Loucy (cell line): ENCODE data around the gene CYLC2.

Experiments
- H2AFZ ChIP-seq: fragments of 200-600 bp; sonication (generic); 2 replicates; pipeline ENCODE4 v1.6.0; 2016; ENCODE audit warnings: antibody characterized with exemption, mild to moderate bottlenecking, low read length, moderate library complexity
- H3F3A ChIP-seq: fragments of 200-600 bp; 2 replicates; pipeline ENCODE4 v1.6.0; 2016; ENCODE audit warnings: antibody characterized with exemption, low read depth, mild to moderate bottlenecking
- H3K27me3 ChIP-seq: fragments of 200-600 bp; sonication (generic); 2 replicates; pipeline ENCODE4 v1.6.1; 2014; ENCODE audit warnings: low read length, mild to moderate bottlenecking; ENCODE audit not compliant: insufficient read depth, poor library complexity, severe bottlenecking
- H3K36me3 ChIP-seq: fragments of 200-600 bp; sonication (generic); 2 replicates; pipeline ENCODE4 v1.6.1; 2016; ENCODE audit warnings: low read length; ENCODE audit not compliant: insufficient read depth
- H3K4me1 ChIP-seq: fragments of 200-600 bp; sonication (generic); 2 replicates; pipeline ENCODE4 v1.5.1; 2014; ENCODE audit warnings: low read length, mild to moderate bottlenecking; ENCODE audit not compliant: insufficient read depth, poor library complexity, severe bottlenecking
- H3K4me2 ChIP-seq: fragments of 200-600 bp; sonication (generic); 2 replicates; pipeline ENCODE4 v1.6.0; 2014; ENCODE audit warnings: antibody characterized with exemption, low read length, low read depth, mild to moderate bottlenecking; ENCODE audit not compliant: poor library complexity, severe bottlenecking
- H3K4me3 ChIP-seq: fragments of 200-600 bp; sonication (generic); 2 replicates; pipeline ENCODE4 v1.5.1; 2014; ENCODE audit warnings: low read length, mild to moderate bottlenecking, mixed read lengths; ENCODE audit not compliant: poor library complexity, severe bottlenecking
- H3K79me2 ChIP-seq: fragments of 200-600 bp; sonication (generic); 2 replicates; pipeline ENCODE4 v1.6.1; 2014; ENCODE audit warnings: low read length; ENCODE audit not compliant: insufficient read depth
- H3K9ac ChIP-seq: fragments of 200-600 bp; sonication (generic); 2 replicates; pipeline ENCODE4 v1.6.0; 2014; ENCODE audit warnings: mild to moderate bottlenecking, low read depth, low read length, moderate library complexity; ENCODE audit not compliant: poor library complexity, severe bottlenecking
- H3K9me2 ChIP-seq: fragments of 200-600 bp; sonication (generic); replicated peaks from 2 replicates; pipeline ENCODE4 v1.6.1; 2016; ENCODE audit warnings: low read depth, low read length, mixed read lengths
- H3K9me3 ChIP-seq: fragments of 200-600 bp; sonication (generic); 2 replicates; pipeline ENCODE4 v1.6.1; 2014; ENCODE audit warnings: mild to moderate bottlenecking, antibody characterized with exemption, low read length, low read depth; ENCODE audit not compliant: insufficient read depth
- H4K20me1 ChIP-seq: fragments of 200-600 bp; sonication (generic); 2 replicates; pipeline ENCODE4 v1.6.0; 2014; ENCODE audit warnings: antibody characterized with exemption, low read length, mild to moderate bottlenecking; ENCODE audit not compliant: insufficient read depth, poor library complexity, severe bottlenecking
- CTCF ChIP-seq: fragments of 200-600 bp; sonication (generic); conservative IDR thresholded peaks from 2 replicates; pipeline ENCODE4 v1.5.1; 2014; ENCODE audit warnings: mild to moderate bottlenecking, antibody characterized with exemption, low read length
- EZH2phosphoT487 ChIP-seq: fragments of 200-600 bp; IDR thresholded peaks from 2 replicates; pipeline ENCODE4 v1.6.1; 2018; ENCODE audit warnings: antibody characterized with exemption, mild to moderate bottlenecking, moderate library complexity, borderline replicate concordance

The CYLC2 gene

GRCh38 chr9:103003689-103004088 lies 8.6 kb downstream of the CYLC2 start:
- no peak for TF ChIP-seq EZH2phosphoT487
- TF ChIP-seq CTCF = no peak
- H3K27me3 ChIP-seq = no peaks in the 10 kb centered on the region
- H4K20me1 ChIP-seq = no peaks in the 10 kb centered on the region
- no peak overlapping the region for H3K4me2 ChIP-seq
- H3K9me3 ChIP-seq = no peaks in the 10 kb centered on the region
- H3F3A ChIP-seq = no peaks in the 10 kb centered on the region
- no peaks in the 10 kb centered on the region for H3K4me1 ChIP-seq
- H3K79me2 ChIP-seq = no peaks in the 10 kb centered on the region
- no peaks in the 10 kb centered on the region for H3K9me2 ChIP-seq
- H3K36me3 ChIP-seq = no peaks in the 10 kb centered on the region
- no peak overlapping the region for H2AFZ ChIP-seq
- no peak overlapping the region for H3K9ac ChIP-seq
- H3K4me3 ChIP-seq = no peak overlapping the region

GRCh38 chr9:103014242-103014641 lies 19.1 kb downstream of the CYLC2 start:
- Histone ChIP-seq H3K27me3 (no peaks in the 10 kb centered on the region), H3K79me2 (no peaks in the 10 kb centered on the region), H3K36me3 (no peaks in the 10 kb centered on the region), H3K4me2 (no peak overlapping the region), H3K9me2 (no peaks in the 10 kb centered on the region), H3K9ac (no peak overlapping the region), H3F3A (no peaks in the 10 kb centered on the region), H4K20me1 (no peaks in the 10 kb centered on the region), H3K9me3 (no peaks in the 10 kb centered on the region), H3K4me1 (no peaks in the 10 kb centered on the region), H3K4me3 (no peak overlapping the region), H2AFZ (no peak overlapping the region)
- TF ChIP-seq EZH2phosphoT487 (no peak), CTCF (no peak)

DNA sequence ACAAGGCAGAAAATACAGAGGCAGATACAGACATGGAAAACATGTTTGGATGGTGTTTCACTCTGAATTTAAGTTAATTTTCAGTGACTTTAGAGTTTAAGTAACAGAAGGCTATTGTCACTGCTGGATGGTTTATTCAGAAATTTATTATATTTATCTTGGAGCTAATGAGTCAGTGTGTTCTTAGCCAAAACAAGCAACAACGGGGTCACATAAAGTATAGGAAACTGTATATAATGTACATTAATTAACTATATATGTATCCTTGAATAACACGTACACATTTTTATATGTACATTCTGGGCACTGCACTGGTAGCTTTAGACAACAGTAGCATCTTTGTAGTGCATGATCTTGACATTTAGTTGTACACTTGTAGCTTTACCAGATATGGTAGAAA lies 30.7 kb downstream of the CYLC2 start:
- Histone ChIP-seq H3K4me1 (no peaks in the 10 kb centered on the region), H3K4me2 (no peak overlapping the region), H3K9ac (no peak overlapping the region), H4K20me1 (no peaks in the 10 kb centered on the region), H3K79me2 (no peaks in the 10 kb centered on the region), H3F3A (no peaks in the 10 kb centered on the region), H3K27me3 (no peaks in the 10 kb centered on the region), H3K9me2 (no peaks in the 10 kb centered on the region), H3K4me3 (no peak overlapping the region), H3K9me3 (no peaks in the 10 kb centered on the region), H3K36me3 (no peaks in the 10 kb centered on the region), H2AFZ (no peak overlapping the region)
- TF ChIP-seq EZH2phosphoT487 = no peak
- TF ChIP-seq CTCF = no peak
